ENCODE data around the gene BCL2L14. TPM values are rescaled to one million over a fixed set of nuclear protein-coding genes. Genes with fewer than 3 reads are reported as not detected.

BCL2L14 gene
- total and polyA plus RNA-seq, 2 of the 4 experiments (the other 2 are of a cell fraction), result not detected

DNA sequence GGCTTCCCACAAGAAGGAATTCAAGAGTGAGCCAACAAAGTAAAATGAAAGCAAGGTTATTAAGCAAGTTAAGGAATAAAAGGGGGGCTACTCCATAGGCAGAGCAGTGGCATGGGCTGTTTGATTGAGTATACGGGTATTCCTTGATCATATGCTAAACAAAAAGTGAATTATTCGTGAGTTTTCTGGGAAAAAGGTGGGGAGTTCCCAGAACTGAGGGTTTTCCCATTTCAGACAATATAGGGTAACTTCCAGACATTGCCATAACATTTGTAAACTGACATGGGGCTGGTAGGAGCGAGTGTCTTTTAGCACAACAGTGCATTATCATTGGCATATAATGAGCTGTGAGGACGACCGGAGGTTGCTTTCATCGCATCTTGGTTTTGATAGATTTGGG lies 2.0 kb upstream of the BCL2L14 start:
- H2BK5ac ChIP-seq (ENCODE audit: low read depth, low read length, poor library complexity, severe bottlenecking), result no peak overlapping the region
- no peak overlapping the region for H3K23ac ChIP-seq (ENCODE audit: low read depth, low read length)
- H4K20me1 ChIP-seq (ENCODE audit: insufficient read depth, low read length), result no peaks in the 10 kb centered on the region
- H2BK120ac ChIP-seq (ENCODE audit: low read depth, low read length), result no peak overlapping the region
- no peak overlapping the region for H3K9ac ChIP-seq (ENCODE audit: low read depth, low read length)
- DNase-seq (no peak), ATAC-seq (ENCODE audit: low read depth) (no peak)
- 50% methylated on average over 2 of the region's 6 CpGs; no CpG with 5 or more reads in 1 of the 2 experiments for whole genome bisulfite sequencing, 2 experiments (ENCODE audit: extremely low coverage in 2 of 2, insufficient read length in 1 of 2)
- ChIA-PET POLR2A (ENCODE audit: unreplicated experiment) (no interaction called here), CTCF (no interaction called here)
- H4K91ac ChIP-seq (ENCODE audit: insufficient read depth, low read depth, low read length), result no peak overlapping the region
- TF ChIP-seq CHD1 (IDR thresholded peaks at IDR 0.05; ENCODE audit: low read depth, low read length) (no peak), USF2 (IDR thresholded peaks at IDR 0.05; ENCODE audit: low read depth, low read length) (no peak), RAD21 (IDR thresholded peaks at IDR 0.05; ENCODE audit: low read length) (no peak), RCOR1 (IDR thresholded peaks at IDR 0.05; ENCODE audit: insufficient replicate concordance, low read length) (no peak), NFE2L2 (IDR thresholded peaks at IDR 0.05; ENCODE audit: low read depth, low read length) (no peak), ELK1 (IDR thresholded peaks at IDR 0.05; ENCODE audit: borderline replicate concordance, low read depth, low read length) (no peak), CTCF (conservative IDR thresholded peaks at IDR 0.05; ENCODE audit: low read depth, low read length) (no peak), RFX5 (IDR thresholded peaks at IDR 0.05; ENCODE audit: low read depth, low read length) (no peak), CEBPB (IDR thresholded peaks at IDR 0.05; ENCODE audit: low read depth, low read length) (no peak), FOS (IDR thresholded peaks at IDR 0.05; ENCODE audit: low read depth, low read length) (no peak), BHLHE40 (IDR thresholded peaks at IDR 0.05; ENCODE audit: low read depth, low read length) (no peak), POLR2A (IDR thresholded peaks at IDR 0.05; ENCODE audit: low read depth, low read length) (no peak), MXI1 (IDR thresholded peaks at IDR 0.05; ENCODE audit: borderline replicate concordance, low read depth, low read length) (no peak), MAZ (IDR thresholded peaks at IDR 0.05; ENCODE audit: borderline replicate concordance, low read depth, low read length) (no peak), MAFK (IDR thresholded peaks at IDR 0.05; ENCODE audit: low read depth, low read length) (no peak), SMC3 (IDR thresholded peaks at IDR 0.05; ENCODE audit: low read depth, low read length) (no peak)
- H3K56ac ChIP-seq (ENCODE audit: extremely low read depth, insufficient read depth, low read length), result no peak overlapping the region
- H2BK15ac ChIP-seq (ENCODE audit: low read depth, low read length), result no peak overlapping the region
- H3K79me1 ChIP-seq (ENCODE audit: low read depth in 1 of 2, low read length in 2 of 2), result no peaks in the 10 kb centered on the region
- no peak overlapping the region for H2BK20ac ChIP-seq (ENCODE audit: low read depth, low read length)
- H4K8ac ChIP-seq (ENCODE audit: low read depth in 2 of 2, low read length in 2 of 2), result no peak overlapping the region
- BruUV-seq (replicated peaks), result no TSS peak
- no peak overlapping the region for H3K14ac ChIP-seq (replicated peaks; ENCODE audit: low read depth, low read length)
- dilution Hi-C loops (cut with HindIII; ENCODE audit: low sequenced_read_pairs, unreplicated experiment), result no loop called here
- H3K4ac ChIP-seq (ENCODE audit: low read depth, low read length), result no peak overlapping the region
- no peak overlapping the region for H3K4me2 ChIP-seq (ENCODE audit: low read depth, low read length)
- H3K27ac ChIP-seq (ENCODE audit: insufficient read depth, low read length), result no peak overlapping the region
- H3K4me3 ChIP-seq (ENCODE audit: insufficient read depth, low read depth, low read length), result no peak overlapping the region
- H3K9me1 ChIP-seq (ENCODE audit: insufficient read depth, low read length), result no peaks in the 10 kb centered on the region
- H4K5ac ChIP-seq (ENCODE audit: low read depth, low read length), result no peak overlapping the region
- no peak overlapping the region for H2AK5ac ChIP-seq (ENCODE audit: low read depth, low read length)
- no peaks in the 10 kb centered on the region for H3K36me3 ChIP-seq (ENCODE audit: control insufficient read depth, insufficient read depth, low read length)
- H2AFZ ChIP-seq (replicated peaks; ENCODE audit: low read length, poor library complexity), result no peak overlapping the region
- H3K9me3 ChIP-seq (ENCODE audit: control insufficient read depth, insufficient read depth, low read length), result no peaks in the 10 kb centered on the region
- intact Hi-C loops (cut with micrococcal nuclease), result no loop called here
- no peak overlapping the region for H3K18ac ChIP-seq (ENCODE audit: low read depth, low read length)
- no peak overlapping the region for H2AK9ac ChIP-seq (replicated peaks; ENCODE audit: low read depth, low read length, poor library complexity)
- in situ Hi-C loops (cut with MboI; ENCODE audit: low sequenced_read_pairs), result no loop called here
- H3K4me1 ChIP-seq (ENCODE audit: control insufficient read depth, insufficient read depth, low read length), result no peaks in the 10 kb centered on the region
- H3K27me3 ChIP-seq (ENCODE audit: control insufficient read depth, insufficient read depth, low read length), result peaks cover 26% of the 10 kb centered on the region
